Measurements from ENCODE around the gene OSMR. TPM values are rescaled to one million over a fixed set of nuclear protein-coding genes. Genes with fewer than 3 reads are reported as not detected.

The OSMR gene
- polyA plus RNA-seq, 1 donor from 2014 or later = not detected

- Mint-ChIP-seq H3K36me3 (no peaks in the 10 kb centered on the region), H3K27ac (no peak overlapping the region), H3K9me3 (peaks cover 0 to 8% (median 0%) of the 10 kb centered on the region in 3 donors), H3K27me3 (peaks cover 5% of the 10 kb centered on the region), H3K4me1 (no peaks in the 10 kb centered on the region), H3K4me3 (no peak overlapping the region)
These were observed 27.0 kb downstream of the OSMR start for GRCh38 chr5:38872826-38873225.

GRCh38 chr5:38874948-38875456 is 29.2 kb downstream of the OSMR start:
- Mint-ChIP-seq H3K27me3 (peaks cover 14% of the 10 kb centered on the region), H3K4me1 (no peaks in the 10 kb centered on the region), H3K27ac (no peak overlapping the region), H3K9me3 (peaks cover 0 to 2% (median 0%) of the 10 kb centered on the region in 3 donors), H3K4me3 (no peak overlapping the region), H3K36me3 (no peaks in the 10 kb centered on the region)

- Mint-ChIP-seq H3K4me3 (no peak overlapping the region), H3K4me1 (no peaks in the 10 kb centered on the region), H3K36me3 (no peaks in the 10 kb centered on the region), H3K27me3 (peaks cover 14% of the 10 kb centered on the region), H3K9me3 (peaks cover 0 to 4% (median 0%) of the 10 kb centered on the region in 3 donors), H3K27ac (peak overlapping the region in 1 of 3 donors; percentile 44)
These were observed 32.7 kb downstream of the OSMR start for GRCh38 chr5:38878391-38879077.

GRCh38 chr5:38879078-38879460 is 33.3 kb downstream of the OSMR start:
- no peaks in the 10 kb centered on the region for H3K4me1 Mint-ChIP-seq
- H3K9me3 Mint-ChIP-seq = peaks cover 0 to 4% (median 0%) of the 10 kb centered on the region in 3 donors
- H3K36me3 Mint-ChIP-seq = no peaks in the 10 kb centered on the region
- H3K4me3 Mint-ChIP-seq = peak overlapping the region in 1 of 4 donors; percentile 72
- peaks cover 13% of the 10 kb centered on the region for H3K27me3 Mint-ChIP-seq
- peak overlapping the region in 2 of 3 donors; percentile 3 to 44 for H3K27ac Mint-ChIP-seq

- Mint-ChIP-seq H3K36me3 (no peaks in the 10 kb centered on the region), H3K4me3 (no peak overlapping the region), H3K4me1 (peaks cover 0 to 3% (median 0%) of the 10 kb centered on the region in 3 donors), H3K9me3 (peaks cover 0 to 4% (median 0%) of the 10 kb centered on the region in 3 donors), H3K27ac (no peak overlapping the region), H3K27me3 (peaks cover 9% of the 10 kb centered on the region)
These were observed 38.0 kb downstream of the OSMR start for GRCh38 chr5:38883842-38884241.

- H3K36me3 Mint-ChIP-seq = no peaks in the 10 kb centered on the region
- peaks cover 0 to 3% (median 0%) of the 10 kb centered on the region in 3 donors for H3K4me1 Mint-ChIP-seq
- peaks cover 4% of the 10 kb centered on the region for H3K27me3 Mint-ChIP-seq
- peaks cover 0 to under 1% (median 0%) of the 10 kb centered on the region in 3 donors for H3K9me3 Mint-ChIP-seq
- no peak overlapping the region for H3K27ac Mint-ChIP-seq
- H3K4me3 Mint-ChIP-seq = no peak overlapping the region
These were observed 39.4 kb downstream of the OSMR start for GRCh38 chr5:38885208-38885607.

GRCh38 chr5:38888041-38888440 is 42.2 kb downstream of the OSMR start:
- H3K27me3 Mint-ChIP-seq = peaks cover 3% of the 10 kb centered on the region
- peaks cover 0 to 4% (median 0%) of the 10 kb centered on the region in 3 donors for H3K4me1 Mint-ChIP-seq
- H3K36me3 Mint-ChIP-seq = no peaks in the 10 kb centered on the region
- peak overlapping the region in 1 of 3 donors; percentile 28 for H3K27ac Mint-ChIP-seq
- H3K9me3 Mint-ChIP-seq = peaks cover 0 to 2% (median 0%) of the 10 kb centered on the region in 3 donors
- no peak overlapping the region for H3K4me3 Mint-ChIP-seq

GRCh38 chr5:38889424-38889823 is 43.6 kb downstream of the OSMR start:
- H3K4me1 Mint-ChIP-seq = peaks cover 0 to 4% (median 0%) of the 10 kb centered on the region in 3 donors
- no peak overlapping the region for H3K27ac Mint-ChIP-seq
- peaks cover 4% of the 10 kb centered on the region for H3K27me3 Mint-ChIP-seq
- H3K4me3 Mint-ChIP-seq = no peak overlapping the region
- no peaks in the 10 kb centered on the region for H3K36me3 Mint-ChIP-seq
- H3K9me3 Mint-ChIP-seq = peaks cover 0 to 9% (median 6%) of the 10 kb centered on the region in 3 donors

- no peak overlapping the region for H3K27ac Mint-ChIP-seq
- H3K27me3 Mint-ChIP-seq = peaks cover 6% of the 10 kb centered on the region
- H3K9me3 Mint-ChIP-seq = peaks cover 4 to 13% (median 8%) of the 10 kb centered on the region in 3 donors
- H3K4me3 Mint-ChIP-seq = no peak overlapping the region
- peaks cover 0 to 4% (median 0%) of the 10 kb centered on the region in 3 donors for H3K4me1 Mint-ChIP-seq
- no peaks in the 10 kb centered on the region for H3K36me3 Mint-ChIP-seq
These were observed 45.8 kb downstream of the OSMR start for GRCh38 chr5:38891563-38891962.

- no peaks in the 10 kb centered on the region for H3K36me3 Mint-ChIP-seq
- H3K27me3 Mint-ChIP-seq = peaks cover 6% of the 10 kb centered on the region
- H3K27ac Mint-ChIP-seq = no peak overlapping the region
- H3K4me1 Mint-ChIP-seq = peaks cover 0 to 4% (median 0%) of the 10 kb centered on the region in 3 donors
- peaks cover 7 to 16% (median 8%) of the 10 kb centered on the region in 3 donors for H3K9me3 Mint-ChIP-seq
- no peak overlapping the region for H3K4me3 Mint-ChIP-seq
These were observed 46.6 kb downstream of the OSMR start for GRCh38 chr5:38892363-38892762.

GRCh38 chr5:38896760-38897159 is 50.9 kb downstream of the OSMR start:
- Mint-ChIP-seq H3K36me3 (no peaks in the 10 kb centered on the region), H3K4me3 (no peak overlapping the region), H3K27ac (no peak overlapping the region), H3K4me1 (no peaks in the 10 kb centered on the region), H3K27me3 (peaks cover 4% of the 10 kb centered on the region), H3K9me3 (peaks cover 8 to 16% (median 10%) of the 10 kb centered on the region in 3 donors)

GRCh38 chr5:38899936-38900335 is 54.1 kb downstream of the OSMR start:
- Mint-ChIP-seq H3K4me1 (no peaks in the 10 kb centered on the region), H3K27ac (no peak overlapping the region), H3K27me3 (peaks cover 3% of the 10 kb centered on the region), H3K36me3 (no peaks in the 10 kb centered on the region), H3K4me3 (no peak overlapping the region), H3K9me3 (peaks cover 4 to 12% (median 7%) of the 10 kb centered on the region in 3 donors)

- peaks cover 5% of the 10 kb centered on the region for H3K36me3 Mint-ChIP-seq
- no peak overlapping the region for H3K4me3 Mint-ChIP-seq
- peaks cover 6% of the 10 kb centered on the region for H3K27me3 Mint-ChIP-seq
- peaks cover 7 to 22% (median 12%) of the 10 kb centered on the region in 3 donors for H3K9me3 Mint-ChIP-seq
- H3K4me1 Mint-ChIP-seq = no peaks in the 10 kb centered on the region
- no peak overlapping the region for H3K27ac Mint-ChIP-seq
These were observed 59.7 kb downstream of the OSMR start for GRCh38 chr5:38905516-38905915.

- Mint-ChIP-seq H3K4me3 (no peak overlapping the region), H3K36me3 (peaks cover 5% of the 10 kb centered on the region), H3K4me1 (no peaks in the 10 kb centered on the region), H3K27me3 (peaks cover 8% of the 10 kb centered on the region), H3K27ac (no peak overlapping the region), H3K9me3 (peaks cover 7 to 22% (median 14%) of the 10 kb centered on the region in 3 donors)
These were observed 60.7 kb downstream of the OSMR start for GRCh38 chr5:38906503-38906902.

GRCh38 chr5:38911933-38912332 is 66.1 kb downstream of the OSMR start:
- H3K4me3 Mint-ChIP-seq = no peak overlapping the region
- peaks cover 7% of the 10 kb centered on the region for H3K27me3 Mint-ChIP-seq
- no peak overlapping the region for H3K27ac Mint-ChIP-seq

GRCh38 chr5:38913714-38914113 is 67.9 kb downstream of the OSMR start:
- H3K4me1 Mint-ChIP-seq = peaks cover 0 to 2% (median 0%) of the 10 kb centered on the region in 3 donors
- H3K27me3 Mint-ChIP-seq = peaks cover 8% of the 10 kb centered on the region
- H3K4me3 Mint-ChIP-seq = no peak overlapping the region
- no peak overlapping the region for H3K27ac Mint-ChIP-seq
- peaks cover 5 to 16% (median 12%) of the 10 kb centered on the region in 3 donors for H3K9me3 Mint-ChIP-seq
- H3K36me3 Mint-ChIP-seq = peaks cover 4% of the 10 kb centered on the region

More at GRCh38 chr5:38911933-38912332, 66.1 kb downstream of the OSMR start:
- peaks cover 0 to 2% (median 0%) of the 10 kb centered on the region in 3 donors for H3K4me1 Mint-ChIP-seq
- H3K9me3 Mint-ChIP-seq = peaks cover 6 to 18% (median 14%) of the 10 kb centered on the region in 3 donors
- H3K36me3 Mint-ChIP-seq = peaks cover 8% of the 10 kb centered on the region
